Vagina (tissue), 2 donors: Measurements from ENCODE around the gene RAB3IL1. TPM values are rescaled to one million over a fixed set of nuclear protein-coding genes. Genes with fewer than 3 reads are reported as not detected.
A peak's percentile ranks its signal among the peaks of the same experiment; 100 is the strongest.

Experiments
- DNase-seq, 2 donors: peaks; one replicate each; pipeline ENCODE4 v3.0.0-alpha.2; 2017; ENCODE audit errors: extremely low spot score in 2 of 2
- H3K27ac ChIP-seq: fragments of 200-600 bp; sonication (generic); one replicate; pipeline ENCODE4 v1.5.1; 2019
- H3K27me3 ChIP-seq: fragments of 200-600 bp; sonication (generic); one replicate; pipeline ENCODE4 v1.5.1; 2019
- H3K36me3 ChIP-seq, 2 donors: fragments of 200-600 bp; sonication (generic); one replicate each; pipeline ENCODE4 v1.5.1; 2017 to 2019
- H3K4me1 ChIP-seq: fragments of 200-600 bp; sonication (generic); one replicate; pipeline ENCODE4 v1.5.1; 2019
- H3K4me3 ChIP-seq, 2 donors: fragments of 200-600 bp; sonication (generic); 1 replicate in 1 of 2; 2 replicates in 1 of 2; pipeline ENCODE4 v1.5.1; 2016 to 2019
- H3K9me3 ChIP-seq: fragments of 200-600 bp; sonication (generic); one replicate; pipeline ENCODE4 v1.5.1; 2019
- POLR2A ChIP-seq, 2 donors: fragments of 450-650 bp; IDR thresholded peaks; one replicate each; pipeline ENCODE4 v1.6.1; 2017; ENCODE audit warnings: antibody characterized with exemption in 2 of 2, mild to moderate bottlenecking in 2 of 2, moderate library complexity in 2 of 2
- POLR2AphosphoS5 ChIP-seq, 2 donors: sonication (generic); formaldehyde crosslinking; IDR thresholded peaks; one replicate each; pipeline ENCODE4 v1.9.0; 2017; ENCODE audit warnings: antibody characterized with exemption in 2 of 2, mild to moderate bottlenecking in 2 of 2, low read depth in 1 of 2; ENCODE audit not compliant: insufficient read depth in 1 of 2
- intact Hi-C: fragments of 100-400 bp; cut with DNase I; formaldehyde crosslinking; loops from one replicate; pipeline ENCODE4 v1.15.1; 2023
- total RNA-seq: library from RNA; depleted of rRNA; stranded (reverse); fragments of >200 nt; gene quantifications from one replicate; pipeline ENCODE4 v1.2.3, GENCODE V29; 2016
- TF ChIP-seq, protein P1 (sequence below), 3 experiments: fragments of 450-650 bp in 2 of 3; fragments of 200-600 bp in 1 of 3; sonication (generic) in 1 of 3; IDR thresholded peaks; one replicate each; pipeline ENCODE4 v1.5.1; 2017 to 2019; ENCODE audit warnings: antibody characterized with exemption in 3 of 3, mild to moderate bottlenecking in 2 of 3, moderate library complexity in 2 of 3

RAB3IL1 gene
- total RNA-seq, 1 donor from 2014 or later, result 32.2 TPM

DNA sequence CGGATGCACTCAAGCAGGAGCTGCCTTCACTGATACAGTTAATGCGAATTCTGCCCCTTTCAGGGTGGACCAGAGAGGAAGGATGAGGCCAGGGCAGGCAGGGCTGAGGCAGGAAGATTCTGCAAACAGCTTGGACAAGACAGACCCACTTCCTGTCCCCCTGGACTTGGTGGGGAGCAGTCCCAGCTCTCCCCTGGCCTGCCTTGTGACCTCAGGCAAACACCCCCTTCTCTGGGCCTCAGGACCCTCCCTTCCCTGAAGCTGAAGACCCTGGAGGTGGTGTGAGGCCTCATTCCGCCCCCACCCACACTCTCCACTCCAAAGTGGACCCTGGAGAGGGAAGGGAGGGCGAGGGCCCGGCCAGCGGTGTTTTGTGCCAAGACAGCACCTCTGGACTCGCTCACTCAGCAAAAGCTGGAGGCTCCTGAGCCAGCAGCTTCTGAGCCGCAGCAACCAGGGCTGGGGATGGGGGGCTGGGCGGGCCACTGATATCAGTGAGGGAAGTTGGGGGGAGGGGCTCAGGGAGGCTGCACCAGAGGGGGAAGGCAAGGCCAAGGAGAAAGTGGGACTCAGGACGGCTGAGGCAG, 8.5 kb downstream of the RAB3IL1 start:
- Histone ChIP-seq H3K9me3 (no peaks in the 10 kb centered on the region), H3K4me1 (peaks cover 56% of the 10 kb centered on the region), H3K27me3 (no peaks in the 10 kb centered on the region), H3K4me3 (no peak overlapping the region), H3K36me3 (peaks cover 0 to 22% of the 10 kb centered on the region in 2 donors), H3K27ac (peak overlapping the region; percentile 71)
- intact Hi-C loops, result no loop called here
- TF ChIP-seq, protein P1, sequence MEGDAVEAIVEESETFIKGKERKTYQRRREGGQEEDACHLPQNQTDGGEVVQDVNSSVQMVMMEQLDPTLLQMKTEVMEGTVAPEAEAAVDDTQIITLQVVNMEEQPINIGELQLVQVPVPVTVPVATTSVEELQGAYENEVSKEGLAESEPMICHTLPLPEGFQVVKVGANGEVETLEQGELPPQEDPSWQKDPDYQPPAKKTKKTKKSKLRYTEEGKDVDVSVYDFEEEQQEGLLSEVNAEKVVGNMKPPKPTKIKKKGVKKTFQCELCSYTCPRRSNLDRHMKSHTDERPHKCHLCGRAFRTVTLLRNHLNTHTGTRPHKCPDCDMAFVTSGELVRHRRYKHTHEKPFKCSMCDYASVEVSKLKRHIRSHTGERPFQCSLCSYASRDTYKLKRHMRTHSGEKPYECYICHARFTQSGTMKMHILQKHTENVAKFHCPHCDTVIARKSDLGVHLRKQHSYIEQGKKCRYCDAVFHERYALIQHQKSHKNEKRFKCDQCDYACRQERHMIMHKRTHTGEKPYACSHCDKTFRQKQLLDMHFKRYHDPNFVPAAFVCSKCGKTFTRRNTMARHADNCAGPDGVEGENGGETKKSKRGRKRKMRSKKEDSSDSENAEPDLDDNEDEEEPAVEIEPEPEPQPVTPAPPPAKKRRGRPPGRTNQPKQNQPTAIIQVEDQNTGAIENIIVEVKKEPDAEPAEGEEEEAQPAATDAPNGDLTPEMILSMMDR (IDR thresholded peaks at IDR 0.05), result no peak
- TF ChIP-seq POLR2A (IDR thresholded peaks at IDR 0.05), result no peak
- no peak for TF ChIP-seq POLR2AphosphoS5 (IDR thresholded peaks at IDR 0.05; ENCODE audit: insufficient read depth in 1 of 2, low read depth in 1 of 2)
- no peak for DNase-seq

DNA sequence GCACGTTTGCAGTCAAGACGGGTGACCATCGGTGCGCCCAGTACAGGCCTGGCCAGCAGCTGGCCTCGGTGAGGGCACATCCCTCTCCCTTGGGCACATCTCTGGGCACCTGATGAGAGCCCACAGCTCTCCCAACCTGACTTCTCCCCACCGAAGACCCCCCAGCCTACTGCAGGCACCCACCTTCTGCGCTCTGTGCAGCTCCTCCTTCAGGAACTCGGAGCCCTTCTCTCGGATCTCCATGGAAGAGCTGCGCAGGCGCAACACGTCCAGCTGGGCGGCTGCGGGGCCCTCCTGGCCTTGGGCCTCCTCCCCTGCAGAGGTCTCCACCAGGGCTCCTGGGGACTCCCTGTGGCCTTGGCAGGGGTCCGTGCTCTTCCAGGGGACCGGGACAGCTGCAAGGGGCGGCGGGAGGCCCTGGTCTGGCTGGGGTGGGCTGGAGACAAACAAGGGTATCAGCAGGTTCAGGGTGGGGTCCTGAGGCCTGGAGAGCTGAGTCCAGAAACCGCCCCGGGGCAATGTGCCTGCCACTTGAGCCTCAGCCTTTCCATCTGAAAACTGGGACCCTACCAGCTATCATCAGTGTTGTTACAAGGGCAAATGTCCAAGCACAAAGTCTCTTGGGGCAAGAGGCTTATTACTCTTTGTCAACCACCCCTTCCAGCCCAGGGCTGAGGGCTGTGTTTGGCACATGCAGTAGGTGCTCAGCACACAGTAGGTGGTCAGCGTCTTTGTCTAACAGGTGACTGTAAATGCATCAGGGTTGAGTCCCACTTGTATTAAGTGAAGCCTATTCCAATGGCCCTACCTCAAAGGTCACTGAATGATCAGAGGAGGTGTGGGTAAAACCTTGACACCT, 9.3 kb downstream of the RAB3IL1 start:
- no peaks in the 10 kb centered on the region for H3K9me3 ChIP-seq
- H3K4me3 ChIP-seq, result no peak overlapping the region
- peaks cover 0 to 26% of the 10 kb centered on the region in 2 donors for H3K36me3 ChIP-seq
- peak overlapping the region; percentile 71 for H3K27ac ChIP-seq
- intact Hi-C loops, result no loop called here
- H3K27me3 ChIP-seq, result no peaks in the 10 kb centered on the region
- TF ChIP-seq, protein P1 (IDR thresholded peaks at IDR 0.05), result no peak
- no peak for TF ChIP-seq POLR2A (IDR thresholded peaks at IDR 0.05)
- TF ChIP-seq POLR2AphosphoS5 (IDR thresholded peaks at IDR 0.05; ENCODE audit: insufficient read depth in 1 of 2, low read depth in 1 of 2), result no peak
- no peak for DNase-seq
- peaks cover 52% of the 10 kb centered on the region for H3K4me1 ChIP-seq

DNA sequence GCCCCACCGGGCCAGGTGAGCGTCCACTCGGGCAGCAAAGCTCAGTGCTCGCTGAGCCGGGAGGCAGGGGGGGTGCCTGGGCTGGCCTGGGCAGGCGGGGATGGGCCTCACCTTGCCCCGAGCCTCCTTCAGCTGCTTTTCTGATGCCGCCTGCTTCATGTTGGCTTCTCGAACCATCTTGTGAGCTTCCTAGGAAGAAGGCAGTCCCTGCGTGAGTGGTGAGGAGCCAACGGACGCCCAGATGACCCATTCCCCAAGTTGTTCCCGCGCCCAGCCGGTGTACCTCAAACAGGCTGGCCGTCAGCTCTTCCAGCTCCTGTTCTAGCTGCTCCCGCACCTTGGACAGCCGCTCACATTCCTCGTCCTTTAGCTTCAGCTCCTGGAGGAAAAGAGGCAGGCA, 10.1 kb downstream of the RAB3IL1 start:
- Histone ChIP-seq H3K36me3 (peaks cover 0 to 26% of the 10 kb centered on the region in 2 donors), H3K27me3 (no peaks in the 10 kb centered on the region), H3K27ac (no peak overlapping the region), H3K9me3 (no peaks in the 10 kb centered on the region), H3K4me1 (peaks cover 44% of the 10 kb centered on the region), H3K4me3 (no peak overlapping the region)
- TF ChIP-seq POLR2A (IDR thresholded peaks at IDR 0.05) (no peak), POLR2AphosphoS5 (IDR thresholded peaks at IDR 0.05; ENCODE audit: insufficient read depth in 1 of 2, low read depth in 1 of 2) (no peak)
- TF ChIP-seq, protein P1 (IDR thresholded peaks at IDR 0.05), result no peak
- intact Hi-C loops, result no loop called here
- DNase-seq, result no peak

DNA sequence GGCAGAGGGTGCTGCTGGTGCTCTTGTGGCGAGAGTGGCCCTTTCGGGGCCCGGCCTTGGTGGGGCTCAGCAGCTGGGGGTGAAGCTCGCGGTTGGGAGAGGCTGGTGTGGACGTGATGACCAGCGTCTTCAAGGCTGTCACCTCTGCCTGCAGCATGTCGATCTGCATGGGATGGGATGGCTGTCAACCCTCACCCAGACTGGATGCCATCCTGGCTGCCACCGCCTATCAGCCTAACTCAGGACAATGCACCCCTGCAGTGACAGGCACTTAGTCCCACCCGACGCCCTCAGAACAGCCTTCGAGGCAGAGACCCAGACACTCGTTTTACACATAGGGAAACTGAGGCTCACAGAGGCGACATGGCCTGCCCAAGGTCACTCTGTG, 10.8 kb downstream of the RAB3IL1 start:
- peaks cover 36% of the 10 kb centered on the region for H3K4me1 ChIP-seq
- no peak for DNase-seq
- H3K9me3 ChIP-seq, result no peaks in the 10 kb centered on the region
- TF ChIP-seq POLR2A (IDR thresholded peaks at IDR 0.05) (no peak), POLR2AphosphoS5 (IDR thresholded peaks at IDR 0.05; ENCODE audit: insufficient read depth in 1 of 2, low read depth in 1 of 2) (no peak)
- TF ChIP-seq, protein P1 (IDR thresholded peaks at IDR 0.05), result no peak
- peaks cover 0 to 30% of the 10 kb centered on the region in 2 donors for H3K36me3 ChIP-seq
- H3K4me3 ChIP-seq, result no peak overlapping the region
- intact Hi-C loops, result no loop called here
- no peaks in the 10 kb centered on the region for H3K27me3 ChIP-seq
- no peak overlapping the region for H3K27ac ChIP-seq
